Pancreas (tissue), 10 donors: Measurements from ENCODE around the gene STAG1. TPM values are rescaled to one million over a fixed set of nuclear protein-coding genes. Genes with fewer than 3 reads are reported as not detected.
A peak's percentile ranks its signal among the peaks of the same experiment; 100 is the strongest.

ENCODE experiments used
- ATAC-seq, 4 donors: fragments of 200-7000 bp; cut with Tn5 transposase; one replicate each; pipeline versions ENCODE4 v1.8.0 to v1.9.1; 2020; ENCODE audit warnings: mild to moderate bottlenecking in 4 of 4, moderate library complexity in 4 of 4
- DNase-seq, 6 donors: peaks; one replicate each; pipeline ENCODE4 v3.0.0-alpha.2; 2020
- FAIRE-seq: peaks from 2 replicates; lab custom pipeline; 2012; peaks lifted over from hg19 to GRCh38; lab: Jason Lieb, UNC
- H3K27ac ChIP-seq, 4 donors: fragments of 200-600 bp; sonication (generic); 1 replicate in 3 of 4; 2 replicates in 1 of 4; pipeline versions ENCODE4 v1.5.0 to v1.8.0; 2020
- H3K27me3 ChIP-seq, 4 donors: fragments of 200-600 bp; one replicate each; pipeline ENCODE4 v1.8.0; 2021
- H3K36me3 ChIP-seq, 3 donors: fragments of 200-600 bp; sonication (generic) in 1 of 3; one replicate each; pipeline versions ENCODE4 v1.5.0 to v1.8.0; 2020 to 2021
- H3K4me1 ChIP-seq, 3 donors: fragments of 200-600 bp; one replicate each; pipeline ENCODE4 v1.8.0; 2021
- H3K4me3 ChIP-seq, 4 donors: fragments of 200-600 bp; sonication (generic) in 2 of 4; one replicate each; pipeline versions ENCODE4 v1.5.0 to v1.8.0; 2020 to 2021
- H3K9me3 ChIP-seq, 4 donors: fragments of 200-600 bp; one replicate each; pipeline ENCODE4 v1.8.0; 2021
- WGBS, 2 donors: extraction: QIAGEN DNeasy Blood & Tissue Kit; methylation state at CpG; one replicate each; pipeline ENCODE4 v1.1.7; 2013; 5-methylcytosine and 5-hydroxymethylcytosine counted together
- intact Hi-C, 3 donors: fragments of 100-400 bp; cut with DNase I; formaldehyde crosslinking; loops; one replicate each; pipeline versions ENCODE4 v1.11.1 to v1.14.2; 2022
- polyA plus RNA-seq, 2 donors: library from polyadenylated mRNA; stranded (reverse); fragments of 200-250 nt; gene quantifications; one replicate each; pipeline ENCODE4 v1.2.3, GENCODE V29; 2013
- total RNA-seq, 6 donors: library from RNA; stranded (reverse); fragmentation: NEBNext Ultra II Directional in 4 of 6; extraction: Animal tissue kit (Norgen Biotek cat#: 25700) in 4 of 6; gene quantifications; one replicate each; pipeline versions ENCODE4 v1.2.1 to v1.2.4, GENCODE V29; 2021 to 2023
- TF ChIP-seq, protein P1 (sequence below), 4 donors: fragments of 200-600 bp; sonication (generic) in 3 of 4; IDR thresholded peaks; one replicate each; pipeline versions ENCODE4 v1.5.0 to v1.8.0; 2021; ENCODE audit warnings: antibody characterized with exemption in 4 of 4
- donor health status: healthy with polysubstance abuse.
- donor health status: DM: no; HTN: no; CAD: no; lungs with moderate emphysema.
- donor health status: DM: no; HTN: no; CAD: no.
- donor health status: control.
- donor health status: control.
- donor health status: Bipolar disorder and iron deficiency.
- donor health status: DM: yes; HTN: yes; CAD: no.
- donor health status: DM: no; HTN: no; CAD: no.
- donor health status: DM: no; HTN: no; CAD: no.
- donor health status: DM: yes; HTN: yes; CAD: no.

Gene STAG1
- total and polyA plus RNA-seq, 8 donors, result 6.8 to 24.1 (median 18.6) TPM

DNA sequence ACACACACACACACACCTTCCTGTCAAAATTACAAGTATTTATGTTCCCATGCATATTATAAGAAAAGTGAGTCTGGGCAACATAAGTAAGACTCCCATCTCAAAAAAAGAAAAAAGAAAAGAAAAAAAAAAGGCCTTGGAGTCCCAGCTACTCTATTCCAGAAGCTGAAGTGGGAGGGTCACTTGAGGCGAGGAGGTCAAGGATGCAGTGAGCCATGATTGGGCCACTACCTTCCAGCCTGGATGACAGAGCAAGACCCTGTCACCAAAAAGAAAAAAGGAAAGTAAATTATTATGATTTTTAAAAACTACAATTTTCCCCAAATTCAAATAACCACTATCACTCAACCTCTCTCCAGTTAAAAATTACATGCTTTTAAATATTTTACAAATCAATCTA, 113.1 kb downstream of the STAG1 start:
- H3K27me3 ChIP-seq, result no peaks in the 10 kb centered on the region
- H3K4me3 ChIP-seq, result no peak overlapping the region
- no peak for ATAC-seq
- WGBS, 2 donors, result 97 to 100% methylated on average over 1 of the region's 1 CpG
- peaks cover 0 to 11% (median 0%) of the 10 kb centered on the region in 3 donors for H3K4me1 ChIP-seq
- intact Hi-C loops, result no loop called here
- H3K36me3 ChIP-seq, result no peaks in the 10 kb centered on the region
- DNase-seq, result no peak
- no peaks in the 10 kb centered on the region for H3K9me3 ChIP-seq
- H3K27ac ChIP-seq, result no peak overlapping the region
- TF ChIP-seq, protein P1, sequence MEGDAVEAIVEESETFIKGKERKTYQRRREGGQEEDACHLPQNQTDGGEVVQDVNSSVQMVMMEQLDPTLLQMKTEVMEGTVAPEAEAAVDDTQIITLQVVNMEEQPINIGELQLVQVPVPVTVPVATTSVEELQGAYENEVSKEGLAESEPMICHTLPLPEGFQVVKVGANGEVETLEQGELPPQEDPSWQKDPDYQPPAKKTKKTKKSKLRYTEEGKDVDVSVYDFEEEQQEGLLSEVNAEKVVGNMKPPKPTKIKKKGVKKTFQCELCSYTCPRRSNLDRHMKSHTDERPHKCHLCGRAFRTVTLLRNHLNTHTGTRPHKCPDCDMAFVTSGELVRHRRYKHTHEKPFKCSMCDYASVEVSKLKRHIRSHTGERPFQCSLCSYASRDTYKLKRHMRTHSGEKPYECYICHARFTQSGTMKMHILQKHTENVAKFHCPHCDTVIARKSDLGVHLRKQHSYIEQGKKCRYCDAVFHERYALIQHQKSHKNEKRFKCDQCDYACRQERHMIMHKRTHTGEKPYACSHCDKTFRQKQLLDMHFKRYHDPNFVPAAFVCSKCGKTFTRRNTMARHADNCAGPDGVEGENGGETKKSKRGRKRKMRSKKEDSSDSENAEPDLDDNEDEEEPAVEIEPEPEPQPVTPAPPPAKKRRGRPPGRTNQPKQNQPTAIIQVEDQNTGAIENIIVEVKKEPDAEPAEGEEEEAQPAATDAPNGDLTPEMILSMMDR (IDR thresholded peaks at IDR 0.05), result no peak
- no peak for FAIRE-seq

DNA sequence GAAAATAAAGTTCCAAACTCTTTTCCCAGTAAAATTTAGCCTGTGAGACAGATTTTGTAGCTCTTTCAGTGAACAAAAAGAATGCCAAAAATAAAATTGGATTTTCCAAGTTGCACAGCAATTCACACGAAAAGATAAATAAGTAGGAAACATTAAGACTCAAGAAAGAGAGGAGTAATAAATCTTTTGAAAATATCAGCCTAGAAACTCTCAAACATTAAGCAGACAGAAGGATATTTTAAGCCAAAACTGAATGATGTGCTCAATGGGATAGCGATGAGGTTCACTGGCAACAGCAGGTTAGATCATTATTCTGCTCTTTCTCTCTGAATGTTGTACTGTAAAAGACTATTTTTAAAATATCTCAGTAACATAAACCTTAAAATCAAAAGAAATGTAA, 115.0 kb downstream of the STAG1 start:
- no peak for DNase-seq
- no peak overlapping the region for H3K4me3 ChIP-seq
- intact Hi-C loops, result no loop called here
- FAIRE-seq, result no peak
- TF ChIP-seq, protein P1 (IDR thresholded peaks at IDR 0.05), result no peak
- no peak for ATAC-seq
- H3K36me3 ChIP-seq, result no peaks in the 10 kb centered on the region
- WGBS, 2 donors, result 89% methylated on average over 2 of the region's 2 CpGs
- H3K4me1 ChIP-seq, result peaks cover 5 to 11% (median 7%) of the 10 kb centered on the region in 3 donors
- no peaks in the 10 kb centered on the region for H3K9me3 ChIP-seq
- no peak overlapping the region for H3K27ac ChIP-seq
- H3K27me3 ChIP-seq, result no peaks in the 10 kb centered on the region

DNA sequence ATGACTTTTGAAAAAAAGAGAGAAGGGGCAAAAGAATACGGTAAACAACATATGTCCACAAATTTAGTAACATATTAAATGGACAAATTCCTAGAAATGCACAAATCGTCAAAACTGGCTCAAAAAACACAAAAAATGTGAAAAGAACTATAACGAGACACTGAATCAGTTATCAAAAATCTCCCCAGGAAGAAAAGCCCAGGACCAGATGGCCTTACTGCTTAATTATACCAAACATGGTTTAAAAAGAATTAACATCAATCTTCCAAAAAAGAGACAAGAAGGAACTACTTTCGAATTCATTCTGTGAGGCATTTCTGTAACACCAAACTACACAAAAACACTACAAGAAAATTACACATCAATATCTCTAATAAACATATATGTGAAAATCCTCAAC, 117.4 kb downstream of the STAG1 start:
- FAIRE-seq (no peak), ATAC-seq (no peak), DNase-seq (no peak)
- Histone ChIP-seq H3K4me3 (no peak overlapping the region), H3K9me3 (no peaks in the 10 kb centered on the region), H3K27me3 (no peaks in the 10 kb centered on the region), H3K27ac (no peak overlapping the region), H3K4me1 (peaks cover 5 to 11% (median 10%) of the 10 kb centered on the region in 3 donors), H3K36me3 (no peaks in the 10 kb centered on the region)
- 88 to 93% methylated on average over 4 of the region's 4 CpGs for WGBS, 2 donors
- intact Hi-C loops, result no loop called here
- TF ChIP-seq, protein P1 (IDR thresholded peaks at IDR 0.05), result no peak

DNA sequence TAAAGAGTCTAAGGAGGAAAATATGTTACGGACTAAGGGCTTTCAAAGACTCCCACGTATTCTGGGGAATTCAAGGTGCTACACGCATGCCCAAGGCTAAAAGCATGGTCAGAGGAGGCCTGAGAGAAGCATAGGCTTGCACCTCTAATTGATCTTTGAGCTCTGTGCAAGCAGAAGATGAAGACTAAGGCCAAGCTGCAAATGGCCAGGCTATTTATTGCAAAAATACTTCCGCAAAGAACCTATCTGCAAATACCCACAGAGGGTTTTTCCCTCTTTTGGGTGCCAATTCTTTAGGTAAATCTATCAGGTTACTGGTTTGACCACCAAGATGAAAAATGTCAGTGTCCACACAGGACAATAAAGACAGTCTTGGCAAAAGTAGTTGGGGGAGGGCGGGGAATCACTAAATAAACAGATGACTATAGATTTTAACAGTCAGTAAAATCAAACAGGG, 119.5 kb downstream of the STAG1 start:
- H3K4me1 ChIP-seq, result peaks cover 5 to 11% (median 10%) of the 10 kb centered on the region in 3 donors
- TF ChIP-seq, protein P1 (IDR thresholded peaks at IDR 0.05), result no peak
- DNase-seq (no peak), ATAC-seq (peak in 3 of 4 donors; percentile 17 to 22 (median 20)), FAIRE-seq (no peak)
- H3K27me3 ChIP-seq, result no peaks in the 10 kb centered on the region
- no peak overlapping the region for H3K4me3 ChIP-seq
- no peaks in the 10 kb centered on the region for H3K9me3 ChIP-seq
- WGBS, 2 donors, result 75 to 82% methylated on average over 5 of the region's 5 CpGs
- H3K27ac ChIP-seq, result no peak overlapping the region
- intact Hi-C loops, result no loop called here
- H3K36me3 ChIP-seq, result no peaks in the 10 kb centered on the region

DNA sequence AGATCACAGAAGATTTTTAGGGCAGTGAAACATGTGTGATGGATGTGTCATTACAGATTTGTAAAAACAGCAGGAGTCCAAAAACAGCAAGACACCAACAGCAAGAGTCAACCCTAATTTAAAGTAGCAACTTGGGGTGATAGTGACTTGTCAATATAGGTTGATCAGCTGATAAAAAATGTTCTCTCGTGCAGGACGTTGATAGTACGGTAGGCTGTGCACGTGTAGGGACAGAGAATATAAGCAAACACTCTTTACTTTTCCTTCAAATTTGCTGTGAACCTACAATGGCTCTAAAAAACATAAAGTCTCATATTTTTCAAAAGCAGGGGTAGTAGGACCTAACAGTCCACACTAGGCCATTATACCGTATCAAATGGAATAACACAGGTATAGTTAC, 120.8 kb downstream of the STAG1 start:
- Histone ChIP-seq H3K27ac (no peak overlapping the region), H3K4me3 (no peak overlapping the region), H3K4me1 (peaks cover 5 to 20% (median 15%) of the 10 kb centered on the region in 3 donors), H3K36me3 (no peaks in the 10 kb centered on the region), H3K9me3 (no peaks in the 10 kb centered on the region), H3K27me3 (no peaks in the 10 kb centered on the region)
- ATAC-seq (no peak), FAIRE-seq (no peak), DNase-seq (no peak)
- intact Hi-C loops, result no loop called here
- TF ChIP-seq, protein P1 (IDR thresholded peaks at IDR 0.05), result no peak
- WGBS, 2 donors, result 78 to 81% methylated on average over 5 of the region's 5 CpGs
